ENCODE results near the gene ABHD3.

- no peak for TF ChIP-seq EZH2phosphoT487 (IDR thresholded peaks at IDR 0.05; ENCODE audit: borderline replicate concordance)
- TF ChIP-seq, protein P1, sequence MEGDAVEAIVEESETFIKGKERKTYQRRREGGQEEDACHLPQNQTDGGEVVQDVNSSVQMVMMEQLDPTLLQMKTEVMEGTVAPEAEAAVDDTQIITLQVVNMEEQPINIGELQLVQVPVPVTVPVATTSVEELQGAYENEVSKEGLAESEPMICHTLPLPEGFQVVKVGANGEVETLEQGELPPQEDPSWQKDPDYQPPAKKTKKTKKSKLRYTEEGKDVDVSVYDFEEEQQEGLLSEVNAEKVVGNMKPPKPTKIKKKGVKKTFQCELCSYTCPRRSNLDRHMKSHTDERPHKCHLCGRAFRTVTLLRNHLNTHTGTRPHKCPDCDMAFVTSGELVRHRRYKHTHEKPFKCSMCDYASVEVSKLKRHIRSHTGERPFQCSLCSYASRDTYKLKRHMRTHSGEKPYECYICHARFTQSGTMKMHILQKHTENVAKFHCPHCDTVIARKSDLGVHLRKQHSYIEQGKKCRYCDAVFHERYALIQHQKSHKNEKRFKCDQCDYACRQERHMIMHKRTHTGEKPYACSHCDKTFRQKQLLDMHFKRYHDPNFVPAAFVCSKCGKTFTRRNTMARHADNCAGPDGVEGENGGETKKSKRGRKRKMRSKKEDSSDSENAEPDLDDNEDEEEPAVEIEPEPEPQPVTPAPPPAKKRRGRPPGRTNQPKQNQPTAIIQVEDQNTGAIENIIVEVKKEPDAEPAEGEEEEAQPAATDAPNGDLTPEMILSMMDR (conservative IDR thresholded peaks at IDR 0.05; ENCODE audit: low read length), result no peak
These were observed 18.1 kb upstream of the ABHD3 start for GRCh38 chr18:21722687-21723086.
